GM18507 (cell line): Measurements from ENCODE around the gene CERS3.

Experiments used
- DNase-seq: peaks from one replicate; pipeline ENCODE4 v3.0.0; 2011; ENCODE audit warnings: low read depth; ENCODE audit not compliant: insufficient read length; ENCODE audit errors: extremely low spot score
- FAIRE-seq: peaks from 2 replicates; lab custom pipeline; 2011; peaks lifted over from hg19 to GRCh38; lab: Jason Lieb, UNC

The CERS3 gene

GRCh38 chr15:100531823-100532327 lies 3.1 kb upstream of the CERS3 start:
- DNase-seq (no peak), FAIRE-seq (no peak)

GRCh38 chr15:100531204-100531603 lies 2.5 kb upstream of the CERS3 start:
- no peak for DNase-seq
- FAIRE-seq: no peak

DNA sequence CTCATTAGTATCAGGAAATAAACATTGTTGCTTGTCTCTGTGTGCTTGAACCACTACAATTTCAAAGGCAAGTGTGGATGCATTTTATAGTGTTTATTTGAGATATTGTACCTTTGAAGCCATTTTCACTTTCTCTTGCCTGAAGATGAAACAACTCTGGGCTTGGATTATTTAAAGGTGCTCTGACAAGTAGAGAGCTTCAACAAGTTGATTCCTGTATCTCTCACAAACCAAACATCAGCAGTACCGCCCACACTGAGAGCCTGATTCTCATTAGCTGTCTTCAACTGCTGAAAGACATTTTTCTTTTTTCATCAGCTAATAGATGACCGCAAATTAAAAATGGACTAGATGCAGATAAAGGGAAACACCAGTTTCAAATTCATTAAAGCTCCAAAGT lies 806 bp upstream of the CERS3 start:
- no peak for FAIRE-seq
- DNase-seq: no peak

DNA sequence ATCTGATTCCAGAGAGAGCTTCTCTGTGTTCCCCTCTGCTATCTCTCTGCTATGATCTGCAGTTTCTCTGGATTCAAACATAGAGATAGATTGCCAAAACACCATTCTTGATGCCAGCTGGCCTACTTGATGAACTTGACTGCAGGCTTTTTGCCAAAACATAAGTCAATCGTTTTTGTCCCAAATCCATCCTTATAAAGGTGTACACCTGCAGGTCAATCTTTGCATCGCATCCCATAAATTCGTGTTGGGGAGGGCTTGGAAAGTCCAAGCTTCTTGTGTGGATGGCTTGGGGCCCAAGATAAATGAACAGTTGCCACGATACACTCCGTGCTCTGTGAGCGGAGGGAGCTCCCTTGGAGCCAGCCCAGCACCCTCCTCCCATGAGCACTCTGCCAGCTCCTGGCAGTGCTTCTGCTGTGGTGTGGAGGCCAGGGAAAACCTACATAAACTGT lies 2.7 kb downstream of the CERS3 start:
- FAIRE-seq: no peak
- no peak for DNase-seq

DNA sequence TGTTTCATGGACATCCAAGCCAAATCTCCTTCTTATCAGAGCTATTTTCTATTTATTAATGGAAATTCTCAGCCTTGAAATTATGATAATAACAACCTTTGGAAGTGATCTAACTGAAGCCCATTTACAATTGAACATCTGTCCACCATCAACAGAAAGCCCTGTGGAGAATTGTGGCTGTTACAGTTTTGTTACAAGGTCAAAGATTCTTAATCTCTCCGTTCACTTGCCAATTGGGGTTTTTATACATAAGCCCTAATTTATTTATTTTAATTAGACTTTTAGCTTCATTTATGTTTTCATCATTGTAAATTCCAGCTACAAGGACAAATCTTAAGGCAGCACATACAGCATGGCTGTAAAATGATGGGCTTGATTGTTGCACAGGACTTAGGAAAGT lies 3.3 kb downstream of the CERS3 start:
- FAIRE-seq (no peak), DNase-seq (no peak)

DNA sequence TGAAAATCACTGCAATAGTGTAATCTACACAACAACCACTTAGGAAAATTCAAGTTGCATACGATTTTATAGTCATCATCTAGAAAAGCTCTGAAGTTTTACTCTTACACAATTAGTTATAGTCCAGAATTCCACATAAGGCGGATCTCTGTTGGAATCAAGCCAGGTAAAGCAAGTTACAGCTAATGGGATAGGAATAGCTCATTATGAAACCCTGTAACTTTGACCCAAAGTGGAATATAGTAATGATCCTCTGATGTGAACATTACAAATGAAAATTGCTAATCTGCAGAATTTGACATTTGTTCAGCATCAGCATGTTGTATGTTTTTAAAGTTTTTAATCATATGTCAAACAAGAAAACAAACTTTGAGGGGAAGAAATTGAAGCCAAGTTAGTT lies 4.4 kb downstream of the CERS3 start:
- no peak for FAIRE-seq
- DNase-seq: no peak

DNA sequence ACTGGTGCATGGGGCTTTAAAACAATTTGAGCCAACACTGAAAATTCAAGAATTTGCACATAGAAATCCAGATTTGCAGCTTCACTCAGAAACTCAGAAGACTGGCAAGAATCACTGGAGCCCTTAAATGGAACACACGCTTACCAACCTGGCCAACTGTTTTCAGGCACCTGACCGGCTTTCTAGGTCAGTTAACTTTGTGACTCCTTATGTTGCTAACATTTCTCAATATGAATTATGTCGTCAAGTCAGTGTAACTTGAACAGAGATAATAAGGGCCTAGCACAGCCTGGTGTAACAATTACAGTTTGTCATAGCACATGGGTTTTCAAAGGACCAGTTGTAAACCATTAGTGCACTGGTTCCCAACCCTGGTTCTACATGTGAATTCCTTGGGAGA lies 6.8 kb downstream of the CERS3 start:
- FAIRE-seq: no peak
- no peak for DNase-seq

DNA sequence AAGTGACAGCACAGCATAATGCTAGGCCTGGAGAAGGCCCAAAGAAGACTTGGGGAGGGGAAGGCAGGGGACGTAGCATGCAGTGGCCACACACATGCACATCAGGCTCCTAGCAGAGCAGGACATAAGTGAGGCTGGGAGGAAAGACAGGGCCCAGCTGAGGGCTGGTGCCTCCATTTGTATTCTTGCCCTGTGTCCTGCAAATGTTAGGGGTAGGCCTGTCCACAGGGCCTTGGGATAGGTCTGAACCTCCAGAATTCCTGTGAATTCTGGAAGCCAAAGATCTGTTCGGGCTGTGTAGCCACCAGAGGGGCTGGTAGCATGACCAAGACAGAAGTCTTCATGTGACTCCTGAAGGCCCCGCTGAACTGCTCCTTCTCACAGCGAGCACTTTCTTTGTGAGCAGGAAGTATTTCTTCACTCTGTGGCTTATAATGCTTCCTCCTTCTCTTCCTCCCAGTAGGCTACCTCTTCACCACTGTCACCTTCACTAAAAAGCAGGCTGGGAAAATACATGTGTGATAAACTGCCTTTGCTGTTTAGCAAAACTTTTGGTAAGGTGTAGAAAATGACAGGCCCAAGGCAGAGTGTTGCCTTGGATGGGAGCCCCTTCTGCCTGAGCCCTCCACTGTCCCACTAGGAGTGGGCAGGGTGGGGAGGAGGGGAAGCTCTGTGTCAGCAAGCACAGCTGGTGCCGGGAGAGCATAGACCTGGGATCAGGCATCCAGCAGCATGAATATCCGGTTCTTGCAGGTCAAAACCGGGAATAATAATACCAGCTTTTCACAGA lies 8.4 kb downstream of the CERS3 start:
- no peak for DNase-seq
- no peak for FAIRE-seq

DNA sequence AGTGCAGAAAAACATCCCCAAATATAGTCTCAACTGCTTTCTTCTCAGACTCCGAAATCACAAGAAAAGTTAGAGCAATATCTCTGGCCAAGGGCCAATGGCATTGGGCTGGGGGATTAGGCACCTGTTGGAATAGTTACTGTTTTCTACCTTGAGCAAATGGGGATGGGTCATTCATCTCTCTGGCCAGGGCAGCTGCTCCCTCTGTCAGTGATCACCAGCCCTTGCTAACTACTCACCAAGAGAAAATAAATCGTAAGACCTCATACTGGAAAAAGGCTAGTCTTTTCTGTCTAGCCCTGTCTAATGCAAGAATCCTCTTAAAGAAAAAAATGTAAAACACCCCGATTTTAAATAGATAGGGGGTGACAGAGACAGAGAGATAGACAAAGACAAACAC lies 10.9 kb downstream of the CERS3 start:
- FAIRE-seq: no peak
- DNase-seq: no peak

- DNase-seq: no peak
- no peak for FAIRE-seq
Measured at GRCh38 chr15:100516643-100517512, 11.9 kb downstream of the CERS3 start.

- DNase-seq (no peak), FAIRE-seq (no peak)
Measured at GRCh38 chr15:100515758-100516157, 13.0 kb downstream of the CERS3 start.

DNA sequence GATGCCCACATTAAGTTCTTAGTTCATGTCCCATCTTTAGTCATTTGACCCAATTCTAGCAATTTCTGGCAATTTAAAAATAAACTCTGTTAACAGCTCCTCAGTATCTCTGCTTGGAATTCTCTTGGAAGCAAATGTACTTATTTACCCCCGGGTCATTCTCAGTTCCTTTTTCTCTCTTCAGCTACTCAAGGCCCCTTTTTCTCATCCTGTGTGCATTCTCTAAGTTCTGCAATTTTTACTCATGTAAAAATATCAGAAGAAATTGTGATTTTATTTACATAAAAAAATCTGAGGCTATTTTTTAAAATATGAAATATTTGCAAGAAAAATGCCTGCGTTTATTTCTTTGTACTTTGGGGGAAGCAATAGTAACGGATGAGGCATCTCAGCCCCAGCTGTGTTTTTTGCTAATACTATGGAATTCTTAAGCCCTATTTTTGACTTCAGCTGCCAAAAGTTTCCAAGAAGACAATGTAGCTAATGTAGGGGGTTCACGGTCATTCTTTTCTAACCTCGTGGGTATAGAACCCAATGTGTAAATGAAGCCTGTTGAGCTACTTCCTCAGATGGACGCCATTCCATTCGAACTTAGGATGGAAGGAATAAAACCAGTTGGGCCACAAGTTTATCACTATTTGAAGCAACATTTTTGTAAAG lies 20.0 kb downstream of the CERS3 start:
- no peak for DNase-seq
- no peak for FAIRE-seq

GRCh38 chr15:100502651-100503050 lies 26.1 kb downstream of the CERS3 start:
- DNase-seq (no peak), FAIRE-seq (no peak)

- no peak for DNase-seq
- no peak for FAIRE-seq
Measured at GRCh38 chr15:100501117-100501516, 27.6 kb downstream of the CERS3 start.

DNA sequence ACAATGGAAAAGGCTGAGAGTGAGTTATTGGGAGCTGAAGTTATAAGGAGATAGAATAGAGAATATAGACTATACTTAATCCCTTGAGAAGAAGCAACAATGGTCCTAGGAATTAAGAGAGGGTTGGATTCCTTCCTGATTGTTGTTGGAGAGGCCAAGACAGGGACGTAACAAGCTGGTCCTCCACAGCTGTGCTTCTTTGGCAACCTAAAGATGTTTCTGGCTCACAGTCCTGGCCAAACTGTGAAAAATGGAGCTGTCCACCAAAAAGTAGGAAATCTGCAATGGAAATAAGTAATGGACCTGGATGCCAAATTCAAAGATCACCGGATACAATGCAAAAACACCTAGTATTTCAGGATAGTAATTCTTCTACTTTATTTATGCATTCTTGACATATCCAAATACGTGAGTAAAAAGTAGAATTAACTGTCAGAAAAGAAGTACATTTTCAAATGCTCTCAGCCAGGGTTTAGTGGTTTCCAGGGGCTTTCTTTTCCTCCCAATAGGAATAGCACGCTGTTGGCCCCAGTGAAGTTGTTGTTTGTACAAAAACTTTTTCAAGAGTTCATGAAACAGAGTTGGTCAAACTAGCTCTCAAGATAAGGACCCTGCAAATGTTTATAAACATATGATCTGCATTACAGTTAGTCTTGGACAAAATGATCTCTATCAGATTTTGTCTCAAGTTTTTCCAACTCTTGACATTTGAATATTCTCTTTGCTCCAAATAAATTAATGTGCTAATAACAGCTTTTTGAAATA lies 28.3 kb downstream of the CERS3 start:
- FAIRE-seq (no peak), DNase-seq (no peak)

DNA sequence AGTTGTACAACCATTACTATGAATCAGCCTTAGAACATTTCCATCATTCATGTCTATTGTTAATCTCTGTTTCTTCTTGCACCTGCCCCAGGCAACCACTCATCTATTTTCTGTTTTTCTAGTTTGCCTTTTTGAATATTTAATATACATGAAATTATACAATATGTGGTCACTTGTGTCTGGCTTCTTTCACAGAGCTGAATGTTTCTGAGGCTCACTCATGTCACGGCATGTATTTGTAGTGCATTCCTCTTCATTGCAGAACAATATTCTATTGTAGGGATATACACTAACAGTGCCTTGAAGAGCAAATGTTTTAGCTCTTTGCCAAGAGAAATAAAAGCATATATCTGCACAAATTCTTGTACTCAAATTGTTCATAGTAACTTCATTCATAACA lies 32.9 kb downstream of the CERS3 start:
- FAIRE-seq: no peak
- no peak for DNase-seq

- FAIRE-seq: no peak
- no peak for DNase-seq
Measured at GRCh38 chr15:100493213-100493612, 35.5 kb downstream of the CERS3 start.

DNA sequence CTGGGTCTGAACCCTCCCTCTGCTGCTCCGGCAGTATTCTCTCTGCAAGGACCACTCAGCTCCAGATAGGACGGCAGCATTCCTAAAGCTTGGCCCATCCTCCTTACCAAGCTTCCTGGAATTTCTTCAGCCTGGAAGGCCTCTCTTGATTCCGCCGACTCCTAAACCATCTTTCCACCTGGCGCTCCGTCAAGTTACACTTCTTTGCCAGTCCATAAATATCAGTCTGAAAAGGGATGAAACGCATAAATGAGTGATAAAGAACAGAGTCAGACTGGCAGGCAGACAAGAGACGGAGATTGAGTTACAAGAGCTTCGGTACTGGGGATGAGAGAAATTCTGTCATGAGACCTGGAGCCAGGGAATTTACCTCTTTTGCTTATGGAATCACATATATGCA lies 44.3 kb downstream of the CERS3 start:
- FAIRE-seq (no peak), DNase-seq (no peak)

DNA sequence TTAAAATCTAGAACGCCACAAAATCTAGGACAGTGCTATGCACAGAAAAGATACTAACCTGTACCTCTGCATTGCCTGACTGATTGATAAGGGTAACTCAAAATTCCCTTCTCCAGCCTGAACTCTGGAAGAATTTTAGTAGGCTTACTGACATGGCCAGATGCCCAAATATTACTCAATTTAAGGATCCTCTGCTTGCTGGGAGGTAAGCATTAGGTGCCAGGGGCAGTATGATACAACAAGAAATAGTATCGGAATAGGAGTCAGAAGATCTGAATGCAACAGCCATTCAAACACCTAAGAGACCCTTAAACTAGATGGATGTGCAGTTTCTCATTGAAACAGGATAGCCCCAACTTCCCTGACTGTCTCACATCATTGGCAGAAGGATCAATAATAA lies 45.4 kb downstream of the CERS3 start:
- DNase-seq: no peak
- FAIRE-seq: no peak
